Fibroblast of skin of right quadriceps (primary cell): Measurements from ENCODE around the gene PEX5L.
"Not testable (repeated sequence)": the region's sequence is repeated elsewhere in the genome, so short reads cannot be mapped to it uniquely, and the experiment has no call there.

Source experiments
- DNase-seq: peaks from one replicate; pipeline ENCODE4 v3.0.0-alpha.2; 2013

Gene PEX5L

GRCh38 chr3:180008318-180008717, 28.4 kb downstream of the PEX5L start:
- DNase-seq: not testable (repeated sequence)

GRCh38 chr3:180004542-180004941, 32.2 kb downstream of the PEX5L start:
- DNase-seq: no peak

GRCh38 chr3:180002006-180002405, 34.7 kb downstream of the PEX5L start:
- DNase-seq: no peak

DNA sequence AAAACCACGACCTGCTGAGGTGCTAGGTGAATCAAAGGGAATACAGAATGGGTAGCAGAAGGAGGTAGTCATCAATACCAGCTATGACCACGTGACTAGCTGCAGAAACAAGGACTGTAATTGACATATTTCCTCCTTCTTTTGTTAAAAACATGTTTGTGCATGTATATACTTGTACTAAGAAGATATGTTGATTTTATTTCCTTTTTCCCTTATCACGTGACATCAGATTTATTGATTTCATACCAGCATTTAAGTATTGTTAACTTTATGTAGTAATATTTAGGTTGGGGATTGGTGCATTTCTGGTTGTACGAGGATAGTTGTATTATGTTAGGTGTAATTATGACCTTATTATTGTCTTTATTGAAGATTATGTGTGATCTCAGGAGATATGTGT, 36.2 kb downstream of the PEX5L start:
- no peak for DNase-seq

DNA sequence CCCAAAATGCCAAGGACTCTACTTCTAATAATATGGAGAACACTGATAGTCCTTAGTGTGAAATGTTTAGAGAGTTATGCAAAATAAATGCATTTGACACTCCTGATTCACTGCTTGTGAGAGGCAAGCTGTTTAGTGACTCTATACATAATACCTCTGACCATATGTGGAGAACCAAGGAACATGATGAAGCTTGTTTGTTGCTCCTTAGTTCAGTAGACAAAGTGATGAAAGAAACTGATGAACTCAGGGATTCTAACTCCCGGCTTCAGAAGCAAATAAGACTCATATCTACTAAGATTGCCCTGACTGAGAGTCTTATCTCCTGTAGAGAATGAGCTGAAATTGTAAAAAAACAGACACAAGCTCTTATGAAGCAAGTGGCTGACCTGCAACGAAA, 41.3 kb downstream of the PEX5L start:
- no peak for DNase-seq

DNA sequence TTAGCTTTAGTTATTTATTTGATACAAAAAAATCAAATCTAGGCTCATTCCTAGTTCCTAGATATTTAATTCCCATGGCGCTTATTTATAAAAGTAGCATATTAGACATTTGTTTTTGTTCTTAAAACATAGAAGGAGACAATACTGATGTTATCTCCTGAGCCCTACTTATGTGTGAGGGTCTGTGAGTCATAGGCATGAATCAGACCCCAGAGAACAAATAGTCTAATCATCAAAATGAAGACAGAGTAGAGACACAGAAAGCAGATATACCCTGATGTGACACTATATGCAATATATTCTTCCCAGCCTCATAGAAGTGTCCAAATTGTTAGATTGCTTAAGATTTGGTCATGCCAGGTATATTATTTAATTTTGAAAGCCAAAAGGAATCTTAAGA, 44.9 kb downstream of the PEX5L start:
- no peak for DNase-seq

GRCh38 chr3:179991104-179991503, 45.6 kb downstream of the PEX5L start:
- no peak for DNase-seq

- no peak for DNase-seq
Observed at GRCh38 chr3:179981646-179982045, 55.1 kb downstream of the PEX5L start.

- no peak for DNase-seq
Observed at GRCh38 chr3:179977356-179977755, 59.4 kb downstream of the PEX5L start.

GRCh38 chr3:179973931-179974361, 62.8 kb downstream of the PEX5L start:
- DNase-seq: no peak

DNA sequence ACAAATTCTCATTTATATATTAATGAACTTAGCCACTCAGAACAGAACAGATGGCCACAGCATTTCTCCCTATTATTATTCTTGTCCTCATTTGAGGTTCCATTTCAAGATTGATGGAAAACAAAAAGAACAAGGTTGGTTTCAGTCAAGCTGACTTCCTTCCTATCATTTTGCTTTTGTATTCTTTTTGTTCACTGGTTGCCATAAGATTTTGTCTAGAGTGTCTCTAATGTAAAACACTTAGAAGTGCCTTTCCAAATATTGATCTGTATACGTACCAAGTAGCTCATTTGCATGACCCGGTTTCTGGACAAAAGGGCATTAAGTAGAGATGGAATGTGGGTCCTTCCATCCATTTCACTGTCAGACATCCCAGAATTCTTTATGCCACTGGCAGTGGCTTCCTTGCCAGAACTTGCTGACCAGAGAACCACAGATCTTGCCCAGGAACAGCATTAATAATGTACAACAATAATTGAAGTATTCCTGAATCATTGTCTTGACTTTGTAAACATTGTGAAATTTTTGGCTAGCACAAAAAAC, 63.8 kb downstream of the PEX5L start:
- no peak for DNase-seq

DNA sequence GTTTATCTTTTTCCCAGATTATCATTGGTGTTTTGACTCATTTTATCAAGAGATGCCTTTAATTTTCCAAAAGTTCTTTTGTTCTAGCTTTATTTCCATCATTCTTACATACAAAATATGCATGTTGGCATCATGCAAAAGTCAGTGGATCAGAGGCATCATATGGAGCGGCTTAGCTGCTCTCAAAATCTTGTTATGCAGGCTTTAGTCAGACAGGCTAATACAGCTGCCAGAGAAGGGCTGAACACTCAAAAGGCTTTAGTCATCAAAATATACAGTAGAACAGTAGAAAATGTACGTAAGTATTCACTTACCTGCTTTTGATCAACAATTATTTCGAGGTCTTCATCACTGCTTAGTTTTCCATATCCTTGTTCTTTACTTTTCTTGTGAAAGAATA, 65.5 kb downstream of the PEX5L start:
- no peak for DNase-seq

GRCh38 chr3:179970746-179971145, 66.0 kb downstream of the PEX5L start:
- DNase-seq: no peak

GRCh38 chr3:179969525-179969924, 67.2 kb downstream of the PEX5L start:
- peak; percentile 47 for DNase-seq

DNA sequence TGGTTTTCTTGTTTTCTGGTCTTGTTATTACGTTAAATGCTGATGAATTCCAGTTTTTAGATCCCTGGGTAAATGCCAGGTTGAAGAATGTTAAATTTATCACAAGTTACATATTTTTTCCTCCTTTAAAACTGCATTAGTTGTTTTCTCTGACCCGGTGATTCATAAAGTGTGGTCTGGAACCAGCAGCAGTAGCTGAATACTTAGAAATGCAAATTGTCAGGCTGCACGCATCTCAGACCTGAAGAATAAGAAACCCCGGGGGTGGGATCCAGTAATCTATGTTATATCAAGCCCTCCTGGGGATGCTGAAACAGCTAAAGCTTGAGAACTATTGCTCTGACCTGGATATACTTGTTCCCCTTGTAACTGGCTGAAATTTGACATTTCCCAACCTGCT, 69.1 kb downstream of the PEX5L start:
- peak; percentile 58 for DNase-seq

GRCh38 chr3:179964890-179965289, 71.8 kb downstream of the PEX5L start:
- DNase-seq: no peak

DNA sequence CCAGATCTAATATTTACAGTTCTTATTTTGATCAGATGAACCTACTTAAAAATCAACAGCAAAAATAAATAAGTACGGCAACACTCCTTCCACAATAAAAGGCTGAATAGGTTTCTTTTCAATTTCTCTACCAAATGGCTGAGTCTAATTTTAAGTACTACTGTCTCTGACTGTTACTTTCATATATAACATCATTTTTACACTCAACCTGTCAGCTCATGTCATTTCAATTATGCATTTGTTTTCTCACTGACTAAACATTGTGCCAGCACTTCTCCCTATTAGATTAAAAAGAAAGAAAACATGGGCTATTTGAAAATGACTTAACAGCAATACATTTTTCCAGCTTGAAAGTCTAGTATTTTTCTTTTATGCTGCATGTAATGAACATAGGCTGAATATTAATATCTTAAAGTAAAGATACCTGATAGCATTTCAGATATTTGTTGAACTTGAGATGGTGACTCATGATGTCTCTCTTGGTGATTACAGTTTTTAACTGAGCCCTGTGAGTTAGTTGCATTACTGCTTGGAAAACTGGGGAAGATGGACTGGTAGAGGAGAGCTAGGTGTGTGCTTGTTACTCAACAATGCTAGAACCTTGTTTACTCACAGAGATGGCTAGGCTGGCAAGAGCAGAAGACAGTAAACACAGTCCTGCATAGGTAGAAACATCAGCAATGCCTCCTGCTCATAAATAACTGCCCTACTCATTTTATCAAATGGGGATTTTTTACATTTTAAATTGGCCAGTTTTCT, 73.9 kb downstream of the PEX5L start:
- no peak for DNase-seq

GRCh38 chr3:179961703-179962078, 75.0 kb downstream of the PEX5L start:
- no peak for DNase-seq

- no peak for DNase-seq
Observed at GRCh38 chr3:179961071-179961702, 75.5 kb downstream of the PEX5L start.

GRCh38 chr3:179958759-179959158, 78.0 kb downstream of the PEX5L start:
- no peak for DNase-seq

DNA sequence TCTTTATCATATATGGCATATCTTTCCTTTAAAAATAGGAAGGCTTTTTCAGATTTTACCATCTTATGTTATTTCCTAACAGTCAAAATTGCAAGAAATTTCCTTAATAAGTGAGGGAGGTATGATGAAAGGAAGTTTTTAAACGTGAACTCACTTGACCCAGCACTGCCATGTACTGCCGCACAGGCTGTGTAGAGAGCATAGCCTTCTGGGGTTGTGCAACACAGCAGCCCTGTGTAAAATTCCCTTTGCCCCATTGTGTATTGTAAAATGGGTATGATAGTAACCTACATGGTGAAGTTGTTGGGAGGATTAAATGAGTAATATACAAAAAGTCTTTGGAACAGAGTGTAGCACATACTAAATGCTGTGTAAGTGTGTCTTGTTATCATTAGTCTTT, 78.6 kb downstream of the PEX5L start:
- no peak for DNase-seq

DNA sequence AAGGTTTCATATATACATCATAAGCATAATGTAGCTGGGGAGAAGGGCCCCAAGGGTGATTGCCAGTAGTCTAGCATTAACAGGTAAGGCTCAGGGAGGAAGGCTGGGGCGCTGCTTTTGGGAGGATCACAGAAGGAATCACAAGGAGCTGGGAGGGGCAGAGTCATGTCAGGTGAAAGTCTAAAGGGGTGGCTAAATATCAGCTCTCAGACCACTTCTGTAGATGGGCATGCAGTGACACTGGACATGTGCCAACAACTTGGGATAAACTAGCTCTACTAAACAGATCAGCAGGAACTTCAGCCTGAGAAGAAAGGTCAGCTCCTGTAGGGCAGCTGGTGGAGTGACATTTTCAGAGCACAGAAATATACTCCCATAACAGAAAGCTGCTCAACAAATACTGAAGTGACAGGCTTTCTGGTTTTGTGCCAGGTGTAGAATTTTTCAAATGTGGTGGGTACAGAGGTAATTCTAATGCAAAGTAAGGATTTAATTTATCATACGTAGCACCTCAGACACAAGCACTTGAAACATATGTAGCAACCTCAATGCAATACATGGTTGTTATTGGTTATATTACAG, 79.4 kb downstream of the PEX5L start:
- no peak for DNase-seq

GRCh38 chr3:179956416-179956830, 80.3 kb downstream of the PEX5L start:
- no peak for DNase-seq

- no peak for DNase-seq
Observed at GRCh38 chr3:179955809-179956208, 80.9 kb downstream of the PEX5L start.
